ENCODE data around the gene OR2W1. TPM values are rescaled to one million over a fixed set of nuclear protein-coding genes. Genes with fewer than 3 reads are reported as not detected.
A peak's percentile ranks its signal among the peaks of the same experiment; 100 is the strongest.

Gene OR2W1
- not detected for total RNA-seq

- Mint-ChIP-seq H3K36me3 (no peaks in the 10 kb centered on the region), H3K4me1 (no peaks in the 10 kb centered on the region), H3K27ac (no peak within 1 kb of the TSS), H3K9me3 (peaks cover 2% of the 10 kb centered on the region), H3K4me3 (no peak within 1 kb of the TSS), H3K27me3 (peaks cover 26% of the 10 kb centered on the region)
- POLR2A ChIA-PET: no interaction called here
- DNase-seq: no peak
- no peak for ATAC-seq (ENCODE audit: low read depth)
Observed at GRCh38 chr6:29045075-29045474, at the start of gene OR2W1. TSS of gene OR2W1 (minus strand) at chr6:29045175. CDS start at chr6:29045175, 0 bp downstream.

GRCh38 chr6:29092957-29093356 lies 48.0 kb upstream of the OR2W1 start:
- H3K27ac Mint-ChIP-seq: no peak overlapping the region
- POLR2A ChIA-PET: no interaction called here
- H3K4me1 Mint-ChIP-seq: no peaks in the 10 kb centered on the region
- H3K9me3 Mint-ChIP-seq: no peaks in the 10 kb centered on the region
- H3K27me3 Mint-ChIP-seq: peaks cover 9% of the 10 kb centered on the region
- DNase-seq (no peak), ATAC-seq (ENCODE audit: low read depth) (no peak)
- no peaks in the 10 kb centered on the region for H3K36me3 Mint-ChIP-seq
- no peak overlapping the region for H3K4me3 Mint-ChIP-seq

GRCh38 chr6:29087213-29087612 lies 42.2 kb upstream of the OR2W1 start, which contains the start of gene OR2B3:
TSS of gene OR2B3 (minus strand) at chr6:29087313. CDS start at chr6:29087248, 65 bp downstream.
- ATAC-seq (ENCODE audit: low read depth): no peak
- POLR2A ChIA-PET: no interaction called here
- H3K27ac Mint-ChIP-seq: no peak within 1 kb of the TSS
- peaks cover 5% of the 10 kb centered on the region for H3K27me3 Mint-ChIP-seq
- no peak within 1 kb of the TSS for H3K4me3 Mint-ChIP-seq
- no peaks in the 10 kb centered on the region for H3K4me1 Mint-ChIP-seq
- no peaks in the 10 kb centered on the region for H3K9me3 Mint-ChIP-seq
- DNase-seq: no peak
- H3K36me3 Mint-ChIP-seq: no peaks in the 10 kb centered on the region

- Mint-ChIP-seq H3K27ac (no peak overlapping the region), H3K4me1 (peaks cover 2% of the 10 kb centered on the region), H3K36me3 (no peaks in the 10 kb centered on the region), H3K9me3 (no peaks in the 10 kb centered on the region), H3K27me3 (peaks cover 2% of the 10 kb centered on the region), H3K4me3 (no peak overlapping the region)
- ATAC-seq (ENCODE audit: low read depth) (no peak), DNase-seq (no peak)
- POLR2A ChIA-PET: no interaction called here
Observed at GRCh38 chr6:29082457-29082856, 37.5 kb upstream of the OR2W1 start.

GRCh38 chr6:29081312-29081711 lies 36.3 kb upstream of the OR2W1 start:
- POLR2A ChIA-PET: no interaction called here
- no peak for DNase-seq
- Mint-ChIP-seq H3K36me3 (no peaks in the 10 kb centered on the region), H3K4me1 (peaks cover 2% of the 10 kb centered on the region), H3K27me3 (peaks cover 2% of the 10 kb centered on the region), H3K4me3 (no peak overlapping the region), H3K9me3 (no peaks in the 10 kb centered on the region), H3K27ac (no peak overlapping the region)
- no peak for ATAC-seq (ENCODE audit: low read depth)

GRCh38 chr6:29079203-29079602 lies 34.2 kb upstream of the OR2W1 start:
- POLR2A ChIA-PET: no interaction called here

GRCh38 chr6:29071831-29072723 lies 27.1 kb upstream of the OR2W1 start:
- H3K27me3 Mint-ChIP-seq: peaks cover 20% of the 10 kb centered on the region
- H3K4me3 Mint-ChIP-seq: no peak overlapping the region
- H3K27ac Mint-ChIP-seq: no peak overlapping the region
- no peaks in the 10 kb centered on the region for H3K9me3 Mint-ChIP-seq
- no peaks in the 10 kb centered on the region for H3K4me1 Mint-ChIP-seq
- H3K36me3 Mint-ChIP-seq: no peaks in the 10 kb centered on the region
- no peak for ATAC-seq (ENCODE audit: low read depth)
- POLR2A ChIA-PET: no interaction called here
- no peak for DNase-seq

More at GRCh38 chr6:29079203-29079602, 34.2 kb upstream of the OR2W1 start:
- peaks cover 9% of the 10 kb centered on the region for H3K27me3 Mint-ChIP-seq
- H3K27ac Mint-ChIP-seq: no peak overlapping the region
- H3K9me3 Mint-ChIP-seq: no peaks in the 10 kb centered on the region
- DNase-seq (no peak), ATAC-seq (ENCODE audit: low read depth) (no peak)
- no peaks in the 10 kb centered on the region for H3K36me3 Mint-ChIP-seq
- no peak overlapping the region for H3K4me3 Mint-ChIP-seq
- peaks cover 2% of the 10 kb centered on the region for H3K4me1 Mint-ChIP-seq

- POLR2A ChIA-PET: no interaction called here
- no peak for ATAC-seq (ENCODE audit: low read depth)
- DNase-seq: no peak
- Mint-ChIP-seq H3K36me3 (no peaks in the 10 kb centered on the region), H3K27ac (no peak overlapping the region), H3K4me3 (no peak overlapping the region), H3K27me3 (peaks cover 39% of the 10 kb centered on the region), H3K9me3 (no peaks in the 10 kb centered on the region), H3K4me1 (no peaks in the 10 kb centered on the region)
Observed at GRCh38 chr6:29051680-29052079, 6.7 kb upstream of the OR2W1 start.

- DNase-seq (no peak), ATAC-seq (ENCODE audit: low read depth) (no peak)
- H3K9me3 Mint-ChIP-seq: no peaks in the 10 kb centered on the region
- no peaks in the 10 kb centered on the region for H3K36me3 Mint-ChIP-seq
- H3K27me3 Mint-ChIP-seq: peaks cover 33% of the 10 kb centered on the region
- POLR2A ChIA-PET: no interaction called here
- no peak overlapping the region for H3K4me3 Mint-ChIP-seq
- H3K4me1 Mint-ChIP-seq: no peaks in the 10 kb centered on the region
- no peak overlapping the region for H3K27ac Mint-ChIP-seq
Observed at GRCh38 chr6:29035951-29036350, 9.0 kb downstream of the OR2W1 start.

- Mint-ChIP-seq H3K4me3 (no peak overlapping the region), H3K27me3 (peaks cover 51% of the 10 kb centered on the region), H3K4me1 (no peaks in the 10 kb centered on the region)
Observed at GRCh38 chr6:29028821-29029220, 16.2 kb downstream of the OR2W1 start.

GRCh38 chr6:29025927-29026585 lies 18.9 kb downstream of the OR2W1 start:
- Mint-ChIP-seq H3K4me1 (no peaks in the 10 kb centered on the region), H3K36me3 (no peaks in the 10 kb centered on the region), H3K4me3 (no peak overlapping the region), H3K27me3 (peaks cover 58% of the 10 kb centered on the region), H3K9me3 (no peaks in the 10 kb centered on the region), H3K27ac (no peak overlapping the region)
- ATAC-seq (ENCODE audit: low read depth) (no peak), DNase-seq (no peak)
- POLR2A ChIA-PET: no interaction called here

More at GRCh38 chr6:29028821-29029220, 16.2 kb downstream of the OR2W1 start:
- H3K27ac Mint-ChIP-seq: no peak overlapping the region
- no peaks in the 10 kb centered on the region for H3K9me3 Mint-ChIP-seq
- no peak for ATAC-seq (ENCODE audit: low read depth)
- POLR2A ChIA-PET: no interaction called here
- DNase-seq: no peak
- no peaks in the 10 kb centered on the region for H3K36me3 Mint-ChIP-seq

- H3K4me1 Mint-ChIP-seq: peaks cover 5% of the 10 kb centered on the region
- peak overlapping the region; percentile 17 for H3K27ac Mint-ChIP-seq
- POLR2A ChIA-PET: no interaction called here
- ATAC-seq (ENCODE audit: low read depth) (no peak), DNase-seq (no peak)
- H3K9me3 Mint-ChIP-seq: no peaks in the 10 kb centered on the region
- no peaks in the 10 kb centered on the region for H3K36me3 Mint-ChIP-seq
- H3K4me3 Mint-ChIP-seq: no peak overlapping the region
- peaks cover 50% of the 10 kb centered on the region for H3K27me3 Mint-ChIP-seq
Observed at GRCh38 chr6:29021434-29021833, 23.5 kb downstream of the OR2W1 start.

GRCh38 chr6:29019629-29020028 lies 25.3 kb downstream of the OR2W1 start:
- POLR2A ChIA-PET: no interaction called here
- DNase-seq: no peak
- Mint-ChIP-seq H3K9me3 (no peaks in the 10 kb centered on the region), H3K27me3 (peaks cover 37% of the 10 kb centered on the region), H3K4me3 (no peak overlapping the region), H3K36me3 (no peaks in the 10 kb centered on the region), H3K4me1 (peaks cover 11% of the 10 kb centered on the region), H3K27ac (no peak overlapping the region)
- no peak for ATAC-seq (ENCODE audit: low read depth)

- ATAC-seq (ENCODE audit: low read depth) (no peak), DNase-seq (no peak)
- peak overlapping the region; percentile 88 for H3K27ac Mint-ChIP-seq
- peaks cover 11% of the 10 kb centered on the region for H3K4me1 Mint-ChIP-seq
- peak overlapping the region; percentile 89 for H3K4me3 Mint-ChIP-seq
- no peaks in the 10 kb centered on the region for H3K9me3 Mint-ChIP-seq
- H3K27me3 Mint-ChIP-seq: peaks cover 39% of the 10 kb centered on the region
- peaks cover 4% of the 10 kb centered on the region for H3K36me3 Mint-ChIP-seq
- POLR2A ChIA-PET: interaction anchor here (0.7 kb wide), 1 partner anchor 179 kb away, joined by 3 read pairs; no protein-coding TSS in a partner anchor
Observed at GRCh38 chr6:29017428-29017802, 27.6 kb downstream of the OR2W1 start.
